Bronchial epithelial cell (primary cell): ENCODE results near the gene HORMAD2. TPM values are rescaled to one million over a fixed set of nuclear protein-coding genes. Genes with fewer than 3 reads are reported as not detected.

Source experiments
- DNase-seq: peaks from one replicate; pipeline ENCODE4 v3.0.0-alpha.2; 2010; ENCODE audit warnings: low read depth
- FAIRE-seq: peaks from 2 replicates; lab custom pipeline; 2011; peaks lifted over from hg19 to GRCh38; lab: Jason Lieb, UNC
- H3K27me3 ChIP-seq: 2 replicates; pipeline ENCODE4 v1.5.1; 2011; ENCODE audit warnings: low read length; ENCODE audit not compliant: control insufficient read depth, insufficient read depth
- H3K36me3 ChIP-seq: 2 replicates; pipeline ENCODE4 v1.5.1; 2011; ENCODE audit warnings: low read length; ENCODE audit not compliant: control insufficient read depth, insufficient read depth
- H3K4me3 ChIP-seq: 2 replicates; pipeline ENCODE4 v1.5.1; 2011; ENCODE audit warnings: mild to moderate bottlenecking, low read depth, low read length, control low read depth
- total RNA-seq: library from RNA; depleted of rRNA; stranded (reverse); fragments of >200 nt; gene quantifications from 2 replicates; pipeline ENCODE4 v1.2.1, GENCODE V29; 2014
- TF ChIP-seq, protein P1 (sequence below): IDR thresholded peaks from 2 replicates; pipeline ENCODE4 v1.5.1; 2011; ENCODE audit warnings: mild to moderate bottlenecking, moderate library complexity, low read length, control low read depth, inconsistent platforms; ENCODE audit not compliant: insufficient read depth, severe bottlenecking

Gene HORMAD2, protein sequence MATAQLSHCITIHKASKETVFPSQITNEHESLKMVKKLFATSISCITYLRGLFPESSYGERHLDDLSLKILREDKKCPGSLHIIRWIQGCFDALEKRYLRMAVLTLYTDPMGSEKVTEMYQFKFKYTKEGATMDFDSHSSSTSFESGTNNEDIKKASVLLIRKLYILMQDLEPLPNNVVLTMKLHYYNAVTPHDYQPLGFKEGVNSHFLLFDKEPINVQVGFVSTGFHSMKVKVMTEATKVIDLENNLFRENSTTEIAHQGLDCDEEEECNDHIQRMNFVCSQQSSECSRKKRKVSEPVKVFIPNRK
- not detected in 2 replicates for total RNA-seq

DNA sequence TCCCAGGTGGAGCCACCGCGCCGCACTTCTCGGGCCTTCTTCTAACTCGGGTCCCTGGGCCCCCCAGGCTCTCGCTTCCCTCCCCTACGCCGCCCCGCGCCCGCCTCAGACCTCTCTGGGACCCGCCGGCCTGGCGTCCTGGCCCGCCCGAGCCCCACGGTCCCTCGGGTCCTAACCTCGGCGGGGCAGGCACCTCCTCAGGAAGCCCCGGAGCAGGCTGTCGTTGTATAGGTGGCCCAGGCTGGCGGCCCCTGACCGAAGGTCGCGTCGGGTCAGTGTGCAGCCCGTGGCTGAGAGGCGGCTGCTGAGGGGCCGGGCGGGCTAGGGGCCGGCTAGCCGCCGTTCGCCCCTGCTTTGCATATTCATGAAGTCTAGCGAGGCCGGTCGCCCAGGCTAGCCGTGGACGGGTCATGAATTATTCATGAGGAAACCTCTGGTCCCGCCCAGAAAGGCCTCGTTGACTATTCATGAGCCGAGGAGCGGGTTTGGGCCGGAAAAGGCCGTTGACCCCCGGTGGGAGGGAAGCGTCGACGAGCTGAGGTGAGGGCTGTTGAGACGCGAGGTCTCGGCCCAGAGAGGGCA lies at the start of gene HORMAD2:
TSS of gene HORMAD2 (plus strand) at position 513 of the 582 bp plus-strand sequence. CDS start 13,489 bp downstream, outside the sequence.
- no peak within 1 kb of the TSS for H3K4me3 ChIP-seq

DNA sequence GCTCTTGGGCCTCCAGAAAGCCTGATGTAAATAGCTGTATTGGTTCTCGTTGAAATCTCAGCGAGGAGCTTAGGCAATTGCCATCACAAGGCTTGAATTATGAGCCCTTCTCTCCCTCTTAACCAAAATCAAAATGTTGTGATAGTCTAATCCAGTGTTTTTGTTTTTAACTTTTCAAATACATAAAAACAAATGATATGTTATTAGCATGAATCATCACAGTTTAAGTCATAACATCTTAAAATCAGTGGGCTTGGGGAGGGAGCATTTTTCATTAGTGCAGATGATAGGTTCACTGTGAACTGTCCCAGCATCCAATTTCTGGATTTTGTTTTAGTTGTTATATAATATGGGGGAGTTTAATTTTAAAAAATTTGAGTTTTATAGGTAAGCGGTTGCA lies 48.9 kb upstream of the HORMAD2 start:
- peaks cover 5% of the 10 kb centered on the region for H3K36me3 ChIP-seq
- TF ChIP-seq, protein P1, sequence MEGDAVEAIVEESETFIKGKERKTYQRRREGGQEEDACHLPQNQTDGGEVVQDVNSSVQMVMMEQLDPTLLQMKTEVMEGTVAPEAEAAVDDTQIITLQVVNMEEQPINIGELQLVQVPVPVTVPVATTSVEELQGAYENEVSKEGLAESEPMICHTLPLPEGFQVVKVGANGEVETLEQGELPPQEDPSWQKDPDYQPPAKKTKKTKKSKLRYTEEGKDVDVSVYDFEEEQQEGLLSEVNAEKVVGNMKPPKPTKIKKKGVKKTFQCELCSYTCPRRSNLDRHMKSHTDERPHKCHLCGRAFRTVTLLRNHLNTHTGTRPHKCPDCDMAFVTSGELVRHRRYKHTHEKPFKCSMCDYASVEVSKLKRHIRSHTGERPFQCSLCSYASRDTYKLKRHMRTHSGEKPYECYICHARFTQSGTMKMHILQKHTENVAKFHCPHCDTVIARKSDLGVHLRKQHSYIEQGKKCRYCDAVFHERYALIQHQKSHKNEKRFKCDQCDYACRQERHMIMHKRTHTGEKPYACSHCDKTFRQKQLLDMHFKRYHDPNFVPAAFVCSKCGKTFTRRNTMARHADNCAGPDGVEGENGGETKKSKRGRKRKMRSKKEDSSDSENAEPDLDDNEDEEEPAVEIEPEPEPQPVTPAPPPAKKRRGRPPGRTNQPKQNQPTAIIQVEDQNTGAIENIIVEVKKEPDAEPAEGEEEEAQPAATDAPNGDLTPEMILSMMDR = no peak

More for the DNA sequence above, at the start of gene HORMAD2:
- TF ChIP-seq, protein P1 = no peak
- no peak for FAIRE-seq
- no peak for DNase-seq
- H3K36me3 ChIP-seq = no peaks in the 10 kb centered on the region
- peaks cover 4% of the 10 kb centered on the region for H3K27me3 ChIP-seq

DNA sequence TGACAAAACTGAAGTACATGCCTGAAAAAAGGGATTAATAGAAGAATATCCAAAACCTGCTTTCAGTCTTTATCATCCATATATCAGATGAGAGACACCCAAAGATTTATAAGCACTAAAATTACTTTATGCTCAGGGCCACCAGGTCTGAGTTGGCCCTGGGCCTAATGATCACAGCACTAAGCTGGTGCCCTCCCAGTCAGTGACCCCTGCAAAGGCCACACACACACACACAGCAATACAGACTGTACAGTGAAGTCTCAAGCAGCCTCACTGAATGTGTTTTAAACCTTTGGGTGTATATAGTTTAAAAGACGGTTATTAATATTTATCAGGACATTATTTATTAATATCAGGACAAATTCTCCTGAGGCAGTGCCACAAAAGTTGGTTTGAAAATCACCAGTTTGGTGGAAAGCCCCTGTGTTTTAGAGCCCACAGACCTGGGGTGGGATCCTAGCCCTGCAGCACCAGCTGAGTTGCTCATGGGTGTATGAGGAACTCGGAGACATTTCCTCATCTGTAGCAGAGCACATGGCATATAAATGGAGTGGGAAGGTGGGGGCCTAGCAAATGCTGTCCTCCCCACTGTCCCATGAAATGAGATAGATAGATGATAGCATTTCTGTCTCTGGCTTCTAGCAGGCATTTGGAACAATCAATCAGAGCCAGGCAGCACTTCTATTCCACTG lies 48.4 kb upstream of the HORMAD2 start:
- peaks cover 3% of the 10 kb centered on the region for H3K36me3 ChIP-seq
- no peaks in the 10 kb centered on the region for H3K27me3 ChIP-seq
- no peak for FAIRE-seq
- H3K4me3 ChIP-seq = no peak overlapping the region
- no peak for DNase-seq
- TF ChIP-seq, protein P1 = no peak

More for the DNA sequence above, 48.9 kb upstream of the HORMAD2 start:
- DNase-seq (no peak), FAIRE-seq (no peak)
- Histone ChIP-seq H3K4me3 (no peak overlapping the region), H3K27me3 (no peaks in the 10 kb centered on the region)

DNA sequence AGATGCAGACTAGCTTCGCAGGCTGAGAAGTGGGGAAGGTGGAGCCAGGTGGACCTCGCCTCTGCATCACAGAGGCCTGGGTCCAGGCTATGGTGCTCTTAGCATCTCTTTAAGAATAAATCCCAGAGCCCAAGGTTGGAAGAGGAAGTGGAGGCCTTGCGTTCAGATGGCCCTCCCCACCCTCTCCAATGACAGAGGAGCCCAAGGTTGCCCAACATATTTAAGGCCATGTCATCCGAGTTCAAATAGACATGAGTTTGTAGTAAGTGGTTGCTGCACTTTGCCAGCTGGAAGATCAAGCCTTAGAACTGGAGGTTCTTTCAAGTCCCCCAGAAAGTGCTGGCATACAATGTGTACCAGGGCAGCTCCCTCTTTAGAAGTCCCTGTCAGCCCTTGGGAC lies 47.1 kb upstream of the HORMAD2 start:
- DNase-seq (no peak), FAIRE-seq (no peak)
- Histone ChIP-seq H3K4me3 (no peak overlapping the region), H3K36me3 (peaks cover 1% of the 10 kb centered on the region), H3K27me3 (no peaks in the 10 kb centered on the region)
- TF ChIP-seq, protein P1 = no peak

DNA sequence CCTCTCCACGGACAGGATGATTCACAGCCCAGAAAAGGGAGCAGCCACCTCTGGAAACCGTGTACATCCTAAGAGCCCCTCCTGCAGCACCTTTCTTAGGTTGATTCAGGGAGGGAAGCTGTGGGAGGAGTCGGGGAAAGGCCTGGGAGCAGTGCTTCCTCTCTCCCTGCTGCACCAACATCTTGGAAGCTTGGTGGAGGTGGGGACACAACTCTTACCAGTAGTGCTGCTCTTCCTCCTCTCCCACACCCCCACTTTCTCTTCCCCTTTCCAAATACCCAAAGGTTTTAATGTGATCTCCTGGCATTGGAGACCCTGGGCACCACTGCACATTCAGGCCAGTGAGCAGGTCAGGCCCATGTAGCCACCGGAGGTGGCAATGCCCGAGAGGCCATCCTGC lies 46.4 kb upstream of the HORMAD2 start:
- TF ChIP-seq, protein P1 = no peak
- no peak overlapping the region for H3K4me3 ChIP-seq
- H3K36me3 ChIP-seq = peaks cover 1% of the 10 kb centered on the region
- DNase-seq = no peak
- H3K27me3 ChIP-seq = no peaks in the 10 kb centered on the region
- FAIRE-seq = no peak
